ENCODE data around the gene LRP1B. TPM values are rescaled to one million over a fixed set of nuclear protein-coding genes. Genes with fewer than 3 reads are reported as not detected.
"Not testable (repeated sequence)": the region's sequence is repeated elsewhere in the genome, so short reads cannot be mapped to it uniquely, and the experiment has no call there.

The LRP1B gene
- total RNA-seq, 2 experiments from 2014 or later, result not detected

DNA sequence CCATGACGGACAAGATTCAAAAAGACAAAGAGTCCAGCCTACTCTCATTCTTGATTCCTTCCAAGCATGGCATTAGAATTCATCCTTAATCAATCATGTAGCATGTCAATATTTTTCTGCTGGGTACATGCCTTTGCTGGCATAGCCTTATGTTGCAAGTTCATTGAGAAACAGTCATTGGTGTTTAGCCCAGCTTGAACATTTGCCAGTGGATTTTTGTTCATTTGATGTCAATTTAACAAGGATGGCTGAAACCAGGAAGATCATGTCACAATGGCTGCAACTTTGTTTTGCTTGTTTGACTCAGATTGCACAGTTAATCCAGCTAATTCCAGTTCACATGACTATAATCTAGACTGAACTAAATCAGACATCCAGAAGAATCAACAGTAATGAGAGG, 1132.2 kb downstream of the LRP1B start:
- DNase-seq, result no peak
- CTCF ChIA-PET, result no interaction called here
- H3K4me1 Mint-ChIP-seq (ENCODE audit: low read depth), result no peaks in the 10 kb centered on the region
- H3K4me3 Mint-ChIP-seq, result no peak overlapping the region
- H3K9me3 Mint-ChIP-seq (ENCODE audit: insufficient read depth), result peaks cover 4% of the 10 kb centered on the region
- POLR2A ChIA-PET, result no interaction called here
- H3K36me3 Mint-ChIP-seq (ENCODE audit: low read depth), result no peaks in the 10 kb centered on the region
- no peak overlapping the region for H3K27ac Mint-ChIP-seq
- no peak for ATAC-seq
- H3K27me3 Mint-ChIP-seq (ENCODE audit: low read depth), result no peaks in the 10 kb centered on the region

DNA sequence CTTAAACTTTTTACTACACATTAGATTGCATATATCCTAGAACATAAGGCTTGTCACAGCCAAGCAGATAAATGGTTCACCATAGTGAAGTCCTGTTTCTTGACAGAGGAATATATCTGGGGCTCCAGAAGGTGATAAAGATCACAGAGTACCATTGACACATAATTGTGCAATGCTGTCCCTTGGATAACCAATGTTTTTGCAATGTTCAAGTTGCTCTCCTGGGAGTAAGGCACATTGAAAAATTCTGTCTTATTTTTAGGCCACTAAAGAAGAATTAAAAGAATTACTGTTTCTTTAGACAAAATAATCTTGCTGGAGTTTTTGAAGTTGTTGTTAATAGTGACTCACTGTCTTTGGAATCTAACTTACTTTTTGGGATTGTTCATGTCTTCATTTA, 1132.8 kb downstream of the LRP1B start:
- POLR2A ChIA-PET, result no interaction called here
- CTCF ChIA-PET, result no interaction called here
- ATAC-seq, result no peak
- Mint-ChIP-seq H3K36me3 (ENCODE audit: low read depth) (no peaks in the 10 kb centered on the region), H3K27me3 (ENCODE audit: low read depth) (no peaks in the 10 kb centered on the region), H3K4me3 (no peak overlapping the region), H3K27ac (no peak overlapping the region), H3K4me1 (ENCODE audit: low read depth) (no peaks in the 10 kb centered on the region), H3K9me3 (ENCODE audit: insufficient read depth) (peaks cover 4% of the 10 kb centered on the region)
- DNase-seq, result no peak

DNA sequence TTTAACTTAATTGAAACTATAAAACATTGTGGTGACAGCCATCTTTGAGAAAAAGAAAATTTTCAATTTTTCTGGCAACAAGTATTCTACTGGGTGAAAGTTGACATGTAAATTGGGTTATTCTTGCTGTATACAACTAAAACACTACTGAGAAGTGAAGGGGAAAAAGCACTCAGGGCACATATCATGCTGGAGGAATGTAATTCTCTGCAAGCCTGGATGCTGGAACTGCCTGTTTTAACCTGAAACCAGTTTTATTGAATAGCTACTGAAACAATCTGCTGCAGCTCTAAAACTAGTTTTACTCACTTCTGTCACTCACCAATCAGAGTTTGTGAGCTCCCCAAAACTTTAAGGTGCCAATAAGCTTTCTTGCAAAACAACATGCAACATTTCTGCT, 1136.0 kb downstream of the LRP1B start:
- ATAC-seq (no peak), DNase-seq (no peak)
- Mint-ChIP-seq H3K4me1 (ENCODE audit: low read depth) (no peaks in the 10 kb centered on the region), H3K9me3 (ENCODE audit: insufficient read depth) (peaks cover 14% of the 10 kb centered on the region), H3K4me3 (no peak overlapping the region), H3K27ac (no peak overlapping the region), H3K27me3 (ENCODE audit: low read depth) (no peaks in the 10 kb centered on the region), H3K36me3 (ENCODE audit: low read depth) (no peaks in the 10 kb centered on the region)
- POLR2A ChIA-PET, result no interaction called here
- CTCF ChIA-PET, result no interaction called here

DNA sequence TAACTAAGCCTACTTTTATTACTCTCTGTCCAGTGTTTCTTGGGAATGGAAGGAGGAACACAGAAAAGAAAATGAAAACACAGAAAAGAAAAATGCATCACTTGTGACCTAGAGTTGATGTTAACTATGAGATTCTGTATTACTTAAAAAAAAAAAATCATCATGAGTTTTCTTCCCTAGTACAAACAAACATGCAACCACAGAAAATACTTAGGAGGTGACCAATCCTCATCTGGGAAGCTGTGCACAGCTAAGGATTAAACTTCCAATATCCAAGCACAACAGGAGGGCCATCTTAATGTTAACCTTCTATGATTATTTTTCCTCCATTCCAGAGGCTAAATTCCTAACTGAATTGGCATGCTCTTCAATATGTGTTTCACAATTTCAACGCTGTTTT, 1140.4 kb downstream of the LRP1B start:
- peaks cover 9% of the 10 kb centered on the region for H3K9me3 Mint-ChIP-seq (ENCODE audit: insufficient read depth)
- H3K27ac Mint-ChIP-seq, result no peak overlapping the region
- no peaks in the 10 kb centered on the region for H3K4me1 Mint-ChIP-seq (ENCODE audit: low read depth)
- H3K36me3 Mint-ChIP-seq (ENCODE audit: low read depth), result no peaks in the 10 kb centered on the region
- DNase-seq, result no peak
- H3K27me3 Mint-ChIP-seq (ENCODE audit: low read depth), result no peaks in the 10 kb centered on the region
- ATAC-seq, result no peak
- ChIA-PET CTCF (no interaction called here), POLR2A (no interaction called here)
- H3K4me3 Mint-ChIP-seq, result no peak overlapping the region

DNA sequence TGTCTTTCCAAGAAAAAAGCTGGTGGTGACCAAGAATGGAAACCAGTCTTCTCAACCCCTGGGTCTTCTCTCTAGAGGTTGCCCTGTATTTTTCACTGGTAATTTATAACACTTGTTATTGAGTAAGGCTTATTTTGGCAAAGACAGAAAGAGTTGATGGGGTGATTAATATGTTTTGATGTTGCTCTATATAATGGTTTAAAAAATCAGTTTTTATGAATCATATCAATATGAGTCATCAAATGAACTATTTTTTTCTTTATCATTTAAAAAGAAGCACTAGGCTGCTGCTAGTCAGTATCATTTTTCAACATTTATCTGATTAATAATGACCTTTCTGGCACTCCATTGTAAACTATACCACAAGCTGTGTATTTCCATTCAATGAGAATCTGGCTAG, 1142.2 kb downstream of the LRP1B start:
- DNase-seq (no peak), ATAC-seq (no peak)
- ChIA-PET POLR2A (no interaction called here), CTCF (no interaction called here)
- H3K4me3 Mint-ChIP-seq, result no peak overlapping the region
- H3K27ac Mint-ChIP-seq, result no peak overlapping the region
- no peaks in the 10 kb centered on the region for H3K4me1 Mint-ChIP-seq (ENCODE audit: low read depth)
- H3K27me3 Mint-ChIP-seq (ENCODE audit: low read depth), result no peaks in the 10 kb centered on the region
- H3K9me3 Mint-ChIP-seq (ENCODE audit: insufficient read depth), result peaks cover 16% of the 10 kb centered on the region
- H3K36me3 Mint-ChIP-seq (ENCODE audit: low read depth), result no peaks in the 10 kb centered on the region

DNA sequence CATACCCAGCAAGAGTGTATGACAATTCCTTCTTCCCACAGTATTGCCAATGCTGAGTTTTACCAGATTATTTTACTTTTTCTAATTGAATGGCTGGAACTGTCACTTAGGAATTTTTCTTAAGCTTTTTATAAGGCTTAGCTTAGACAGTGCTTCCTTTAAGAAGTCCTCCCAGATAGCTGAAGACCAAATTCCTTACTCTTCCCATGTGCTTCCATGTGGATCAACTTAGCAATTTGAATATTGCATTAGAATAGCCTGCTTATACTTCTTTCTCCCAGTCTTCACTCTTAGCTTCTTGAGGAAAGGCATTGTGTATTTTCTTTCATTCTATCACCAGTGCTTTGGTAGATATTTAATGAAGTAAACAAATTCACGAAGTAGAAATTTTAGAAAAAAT, 1144.4 kb downstream of the LRP1B start:
- POLR2A ChIA-PET, result no interaction called here
- no peak for ATAC-seq
- peaks cover 17% of the 10 kb centered on the region for H3K9me3 Mint-ChIP-seq (ENCODE audit: insufficient read depth)
- no peaks in the 10 kb centered on the region for H3K4me1 Mint-ChIP-seq (ENCODE audit: low read depth)
- no peaks in the 10 kb centered on the region for H3K27me3 Mint-ChIP-seq (ENCODE audit: low read depth)
- no peak overlapping the region for H3K4me3 Mint-ChIP-seq
- H3K36me3 Mint-ChIP-seq (ENCODE audit: low read depth), result no peaks in the 10 kb centered on the region
- no peak overlapping the region for H3K27ac Mint-ChIP-seq
- DNase-seq, result no peak
- CTCF ChIA-PET, result no interaction called here

DNA sequence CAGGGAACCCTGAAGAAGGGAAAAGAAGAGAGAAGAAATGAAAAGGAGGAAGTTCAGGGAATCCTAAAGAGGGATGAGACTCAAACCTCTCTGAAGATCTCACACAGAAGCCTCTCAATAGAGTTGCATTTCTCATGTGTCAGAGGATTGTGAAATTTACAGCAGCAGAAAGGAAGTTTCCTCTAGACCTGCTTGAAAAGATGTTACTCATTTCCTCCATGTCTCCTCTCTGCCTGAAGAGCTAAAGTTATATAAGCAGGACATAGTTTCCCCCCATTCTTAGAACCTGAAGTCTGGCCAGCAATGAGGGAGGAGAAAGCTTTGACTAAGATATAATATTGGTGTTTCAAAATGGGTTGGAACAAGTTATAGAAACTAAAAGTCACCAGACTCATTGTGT, 1155.6 kb downstream of the LRP1B start:
- Mint-ChIP-seq H3K9me3 (ENCODE audit: insufficient read depth) (peaks cover 8% of the 10 kb centered on the region), H3K27me3 (ENCODE audit: low read depth) (no peaks in the 10 kb centered on the region), H3K4me3 (no peak overlapping the region), H3K27ac (no peak overlapping the region), H3K36me3 (ENCODE audit: low read depth) (no peaks in the 10 kb centered on the region), H3K4me1 (ENCODE audit: low read depth) (no peaks in the 10 kb centered on the region)
- CTCF ChIA-PET, result no interaction called here
- DNase-seq, result no peak
- ATAC-seq, result no peak
- POLR2A ChIA-PET, result no interaction called here

DNA sequence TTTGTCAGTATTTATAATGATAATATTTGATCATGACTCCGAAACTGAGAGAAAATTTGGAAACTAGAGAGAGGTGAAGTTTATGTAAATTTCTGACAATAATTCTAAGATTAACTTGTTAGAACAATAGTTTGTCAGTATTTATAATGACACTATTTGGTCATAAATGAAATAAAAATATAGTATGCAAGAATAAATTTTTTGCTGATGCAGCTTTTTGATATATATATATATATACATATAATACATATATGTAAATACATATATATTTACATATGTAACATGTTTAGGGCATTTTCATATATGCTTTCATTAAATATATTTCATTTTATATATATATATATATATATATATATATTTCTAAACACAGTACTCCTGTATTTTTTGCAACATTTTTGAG, 1158.1 kb downstream of the LRP1B start:
- CTCF ChIA-PET, result no interaction called here
- no peak for DNase-seq
- peaks cover 7% of the 10 kb centered on the region for H3K9me3 Mint-ChIP-seq (ENCODE audit: insufficient read depth)
- H3K27ac Mint-ChIP-seq, result no peak overlapping the region
- POLR2A ChIA-PET, result no interaction called here
- no peaks in the 10 kb centered on the region for H3K4me1 Mint-ChIP-seq (ENCODE audit: low read depth)
- H3K27me3 Mint-ChIP-seq (ENCODE audit: low read depth), result no peaks in the 10 kb centered on the region
- H3K36me3 Mint-ChIP-seq (ENCODE audit: low read depth), result no peaks in the 10 kb centered on the region
- ATAC-seq, result no peak
- no peak overlapping the region for H3K4me3 Mint-ChIP-seq

DNA sequence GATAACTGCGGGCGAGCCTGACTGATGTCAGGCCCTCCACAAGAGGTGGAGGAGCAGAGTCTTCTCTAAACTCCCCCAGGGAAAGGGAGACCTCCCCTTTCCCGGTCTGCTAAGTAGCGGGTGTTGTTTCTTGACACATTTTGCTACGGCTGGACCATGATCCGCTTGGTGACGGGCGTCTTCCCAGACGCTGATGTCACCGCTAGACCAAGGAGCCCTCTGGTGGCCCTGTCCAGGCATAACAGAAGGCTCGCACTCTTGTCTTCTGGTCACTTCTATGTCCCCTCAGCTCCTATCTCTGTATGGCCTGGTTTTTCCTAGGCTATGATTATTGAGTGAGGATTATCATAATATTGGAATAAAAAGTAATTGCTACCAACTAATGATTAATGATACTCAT, 1166.5 kb downstream of the LRP1B start:
- CTCF ChIA-PET; H3K36me3 Mint-ChIP-seq (ENCODE audit: low read depth); ATAC-seq; H3K9me3 Mint-ChIP-seq (ENCODE audit: insufficient read depth); DNase-seq; H3K4me1 Mint-ChIP-seq (ENCODE audit: low read depth); POLR2A ChIA-PET; H3K27me3 Mint-ChIP-seq (ENCODE audit: low read depth); H3K27ac Mint-ChIP-seq; H3K4me3 Mint-ChIP-seq: not testable (repeated sequence)

DNA sequence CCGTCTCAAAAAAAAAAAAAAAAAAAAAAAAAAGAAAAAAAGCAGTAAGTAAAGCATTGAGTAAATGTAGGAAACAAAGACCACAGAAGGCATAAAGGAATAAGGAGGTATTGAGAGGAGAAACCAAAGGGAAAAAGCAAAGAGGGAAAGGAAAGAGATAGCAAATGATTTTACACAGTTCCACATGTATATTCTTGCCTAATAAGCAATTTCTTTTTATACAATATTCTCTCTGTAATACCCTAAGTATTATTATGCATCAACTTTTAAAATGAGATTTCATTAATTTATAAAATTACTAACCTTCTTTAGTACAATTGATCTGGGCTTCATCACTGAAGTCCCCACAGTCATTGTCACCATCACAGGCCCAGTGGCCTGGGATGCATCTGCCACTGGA, 1180.9 kb downstream of the LRP1B start:
- DNase-seq, result no peak
- CTCF ChIA-PET, result no interaction called here
- no peaks in the 10 kb centered on the region for H3K27me3 Mint-ChIP-seq (ENCODE audit: low read depth)

DNA sequence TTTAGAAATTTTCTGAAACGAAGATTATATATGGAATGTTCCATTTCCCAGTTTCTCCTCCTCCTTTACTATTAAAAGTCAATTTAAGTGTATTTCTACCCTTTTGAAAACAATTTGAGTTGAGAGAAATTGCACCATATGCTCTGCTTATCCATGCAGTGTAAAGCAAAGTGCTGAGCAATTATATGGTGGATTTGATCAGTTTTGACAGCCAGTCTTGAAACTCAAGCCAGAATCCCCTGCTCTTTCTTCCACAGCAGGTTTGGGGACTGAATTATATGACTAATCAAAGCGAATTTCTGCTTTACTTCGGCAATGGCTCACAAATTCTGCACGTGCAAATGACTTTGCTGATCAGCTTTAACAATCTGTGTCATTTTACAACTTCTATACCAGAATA, 1183.6 kb downstream of the LRP1B start:
- ChIA-PET POLR2A (no interaction called here), CTCF (no interaction called here)
- Mint-ChIP-seq H3K27me3 (ENCODE audit: low read depth) (no peaks in the 10 kb centered on the region), H3K27ac (no peak overlapping the region), H3K4me3 (no peak overlapping the region), H3K4me1 (ENCODE audit: low read depth) (no peaks in the 10 kb centered on the region), H3K36me3 (ENCODE audit: low read depth) (no peaks in the 10 kb centered on the region), H3K9me3 (ENCODE audit: insufficient read depth) (peaks cover 7% of the 10 kb centered on the region)
- DNase-seq (no peak), ATAC-seq (no peak)

More for the DNA sequence above, 1180.9 kb downstream of the LRP1B start:
- Mint-ChIP-seq H3K27ac (no peak overlapping the region), H3K4me3 (no peak overlapping the region), H3K9me3 (ENCODE audit: insufficient read depth) (peaks cover 19% of the 10 kb centered on the region), H3K36me3 (ENCODE audit: low read depth) (no peaks in the 10 kb centered on the region), H3K4me1 (ENCODE audit: low read depth) (no peaks in the 10 kb centered on the region)
- no peak for ATAC-seq
- POLR2A ChIA-PET, result no interaction called here

DNA sequence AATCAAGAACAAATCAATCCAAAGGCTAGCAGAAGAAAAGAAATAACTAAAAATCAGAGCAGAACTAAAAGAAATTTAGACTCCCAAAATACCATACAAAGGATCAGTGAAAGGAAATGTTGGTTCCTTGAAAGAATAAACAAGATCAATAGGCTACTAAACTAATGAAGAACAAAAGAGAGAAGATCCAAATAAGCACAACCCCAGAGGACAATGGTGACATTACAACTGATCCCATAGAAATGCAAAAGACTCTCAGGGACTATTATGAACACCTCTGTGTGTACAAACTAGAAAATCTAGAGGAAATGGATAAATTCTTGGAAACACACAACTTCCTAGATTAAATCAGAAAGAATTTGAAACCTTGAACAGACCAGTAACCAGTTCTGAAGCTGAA, 1186.9 kb downstream of the LRP1B start:
- ChIA-PET POLR2A (no interaction called here), CTCF (no interaction called here)

DNA sequence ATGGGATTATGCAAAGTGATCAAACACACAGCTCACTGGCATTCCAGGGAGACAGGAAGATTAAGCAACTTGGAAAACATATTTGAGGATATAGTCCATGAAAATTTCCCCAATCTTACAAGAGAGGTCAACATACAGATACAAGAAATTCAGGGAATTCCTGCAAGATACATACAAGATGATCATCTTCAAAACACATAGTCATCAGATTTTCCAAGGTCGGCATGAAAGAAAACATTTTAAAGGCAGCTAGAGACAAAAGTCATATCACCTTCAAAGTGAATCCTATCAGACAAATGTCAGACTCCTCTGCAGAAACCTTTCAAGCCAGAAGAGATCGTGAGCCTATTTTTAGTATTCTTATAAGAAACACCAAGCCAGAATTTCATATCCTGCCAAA, 1188.5 kb downstream of the LRP1B start:
- Mint-ChIP-seq H3K27me3 (ENCODE audit: low read depth) (no peaks in the 10 kb centered on the region), H3K27ac (no peak overlapping the region), H3K36me3 (ENCODE audit: low read depth) (no peaks in the 10 kb centered on the region), H3K4me1 (ENCODE audit: low read depth) (no peaks in the 10 kb centered on the region), H3K4me3 (no peak overlapping the region), H3K9me3 (ENCODE audit: insufficient read depth) (peaks cover 8% of the 10 kb centered on the region)
- DNase-seq, result no peak
- CTCF ChIA-PET, result no interaction called here
- no peak for ATAC-seq
- POLR2A ChIA-PET, result no interaction called here

More for the DNA sequence above, 1186.9 kb downstream of the LRP1B start:
- Mint-ChIP-seq H3K27me3 (ENCODE audit: low read depth) (no peaks in the 10 kb centered on the region), H3K27ac (no peak overlapping the region), H3K9me3 (ENCODE audit: insufficient read depth) (peaks cover 14% of the 10 kb centered on the region), H3K4me1 (ENCODE audit: low read depth) (no peaks in the 10 kb centered on the region), H3K36me3 (ENCODE audit: low read depth) (no peaks in the 10 kb centered on the region), H3K4me3 (no peak overlapping the region)
- ATAC-seq (no peak), DNase-seq (no peak)

DNA sequence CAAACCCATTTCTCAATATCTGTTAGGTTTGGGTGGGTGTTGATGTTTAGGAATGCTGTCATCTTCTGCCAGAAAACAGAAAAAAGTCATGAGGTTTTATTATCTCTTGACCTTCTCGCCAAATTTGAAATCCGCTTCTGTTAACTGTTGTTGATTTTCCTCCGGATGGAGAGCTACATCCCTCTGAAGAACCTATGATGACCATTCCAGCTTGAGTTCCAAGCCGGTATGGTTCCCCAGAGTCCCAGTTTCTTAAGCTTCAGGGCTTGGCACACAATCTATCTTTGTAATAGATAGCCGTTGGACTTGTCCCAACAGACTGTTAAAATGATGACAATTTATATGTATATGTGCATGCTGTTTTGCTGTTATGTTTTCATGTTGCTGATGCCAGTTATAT, 1201.0 kb downstream of the LRP1B start:
- ChIA-PET POLR2A (no interaction called here), CTCF (no interaction called here)
- DNase-seq (no peak), ATAC-seq (no peak)
- Mint-ChIP-seq H3K4me1 (ENCODE audit: low read depth) (no peaks in the 10 kb centered on the region), H3K27me3 (ENCODE audit: low read depth) (no peaks in the 10 kb centered on the region), H3K4me3 (no peak overlapping the region), H3K27ac (no peak overlapping the region), H3K36me3 (ENCODE audit: low read depth) (no peaks in the 10 kb centered on the region), H3K9me3 (ENCODE audit: insufficient read depth) (peaks cover 2% of the 10 kb centered on the region)

Data from activated CD8-positive, alpha-beta T cell treated with anti-CD3 and anti-CD28 coated beads, Interleukin-2, amount 10 ng/mL, durations not matched to agents 7 days and 5 days (primary cell).